Measurements from ENCODE around the gene CARD14. TPM values are rescaled to one million over a fixed set of nuclear protein-coding genes. Genes with fewer than 3 reads are reported as not detected.

The CARD14 gene
- total and polyA plus RNA-seq, 12 donors: 0.11 to 0.33 (median 0.14) TPM; not detected in 6

- WGBS, 2 donors: 44 to 51% methylated on average over 10 of the region's 10 CpGs
- no peak for ATAC-seq
- Histone ChIP-seq H3K9me3 (no peaks in the 10 kb centered on the region), H3K36me3 (peaks cover 0 to 44% (median 30%) of the 10 kb centered on the region in 9 donors), H3K4me1 (peaks cover 0 to 40% (median 20%) of the 10 kb centered on the region in 9 donors), H3K27ac (peak overlapping the region in 5 of 10 donors; percentile 91 to 97 (median 95)), H3K27me3 (no peaks in the 10 kb centered on the region), H3K4me3 (peak overlapping the region; percentile 83 to 99 (median 94))
- TF ChIP-seq, protein P1, sequence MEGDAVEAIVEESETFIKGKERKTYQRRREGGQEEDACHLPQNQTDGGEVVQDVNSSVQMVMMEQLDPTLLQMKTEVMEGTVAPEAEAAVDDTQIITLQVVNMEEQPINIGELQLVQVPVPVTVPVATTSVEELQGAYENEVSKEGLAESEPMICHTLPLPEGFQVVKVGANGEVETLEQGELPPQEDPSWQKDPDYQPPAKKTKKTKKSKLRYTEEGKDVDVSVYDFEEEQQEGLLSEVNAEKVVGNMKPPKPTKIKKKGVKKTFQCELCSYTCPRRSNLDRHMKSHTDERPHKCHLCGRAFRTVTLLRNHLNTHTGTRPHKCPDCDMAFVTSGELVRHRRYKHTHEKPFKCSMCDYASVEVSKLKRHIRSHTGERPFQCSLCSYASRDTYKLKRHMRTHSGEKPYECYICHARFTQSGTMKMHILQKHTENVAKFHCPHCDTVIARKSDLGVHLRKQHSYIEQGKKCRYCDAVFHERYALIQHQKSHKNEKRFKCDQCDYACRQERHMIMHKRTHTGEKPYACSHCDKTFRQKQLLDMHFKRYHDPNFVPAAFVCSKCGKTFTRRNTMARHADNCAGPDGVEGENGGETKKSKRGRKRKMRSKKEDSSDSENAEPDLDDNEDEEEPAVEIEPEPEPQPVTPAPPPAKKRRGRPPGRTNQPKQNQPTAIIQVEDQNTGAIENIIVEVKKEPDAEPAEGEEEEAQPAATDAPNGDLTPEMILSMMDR (IDR thresholded peaks at IDR 0.05): no peak
- DNase-seq: no peak
- intact Hi-C loops (cut with DNase I): loop anchor here in 7 of 10 donors (2.0 to 10.0 kb wide), 9 partner anchors 42 to 129 kb away; partner anchors contain the start of genes RNF213 (in 4 of the 7), GAA (in 2 of the 7), SGSH (in 1 of the 7) and SLC26A11 (in 1 of the 7)
Measured at GRCh38 chr17:80145076-80146075, 24.5 kb upstream of the CARD14 start.

- intact Hi-C loops (cut with DNase I): loop anchor here in 7 of 10 donors (1.0 to 10.0 kb wide), 10 partner anchors 41 to 128 kb away; partner anchors contain the start of genes RNF213 (in 4 of the 7), GAA (in 3 of the 7), SGSH (in 1 of the 7) and SLC26A11 (in 1 of the 7)
- H3K36me3 ChIP-seq: peaks cover 0 to 34% (median 25%) of the 10 kb centered on the region in 9 donors
- H3K4me1 ChIP-seq: peaks cover 0 to 46% (median 20%) of the 10 kb centered on the region in 9 donors
- no peaks in the 10 kb centered on the region for H3K27me3 ChIP-seq
- TF ChIP-seq, protein P1 (IDR thresholded peaks at IDR 0.05): peak in 1 of 9 donors; percentile 9
- peak overlapping the region; percentile 32 to 98 (median 95) for H3K27ac ChIP-seq
- peak overlapping the region; percentile 83 to 99 (median 94) for H3K4me3 ChIP-seq
- peak in 4 of 8 donors; percentile 3 to 49 (median 20) for ATAC-seq
- WGBS, 2 donors: 0% methylated on average over 66 to 69 of the region's 69 CpGs
- no peaks in the 10 kb centered on the region for H3K9me3 ChIP-seq
- DNase-seq: no peak
Measured at GRCh38 chr17:80146121-80147034, 23.5 kb upstream of the CARD14 start.

DNA sequence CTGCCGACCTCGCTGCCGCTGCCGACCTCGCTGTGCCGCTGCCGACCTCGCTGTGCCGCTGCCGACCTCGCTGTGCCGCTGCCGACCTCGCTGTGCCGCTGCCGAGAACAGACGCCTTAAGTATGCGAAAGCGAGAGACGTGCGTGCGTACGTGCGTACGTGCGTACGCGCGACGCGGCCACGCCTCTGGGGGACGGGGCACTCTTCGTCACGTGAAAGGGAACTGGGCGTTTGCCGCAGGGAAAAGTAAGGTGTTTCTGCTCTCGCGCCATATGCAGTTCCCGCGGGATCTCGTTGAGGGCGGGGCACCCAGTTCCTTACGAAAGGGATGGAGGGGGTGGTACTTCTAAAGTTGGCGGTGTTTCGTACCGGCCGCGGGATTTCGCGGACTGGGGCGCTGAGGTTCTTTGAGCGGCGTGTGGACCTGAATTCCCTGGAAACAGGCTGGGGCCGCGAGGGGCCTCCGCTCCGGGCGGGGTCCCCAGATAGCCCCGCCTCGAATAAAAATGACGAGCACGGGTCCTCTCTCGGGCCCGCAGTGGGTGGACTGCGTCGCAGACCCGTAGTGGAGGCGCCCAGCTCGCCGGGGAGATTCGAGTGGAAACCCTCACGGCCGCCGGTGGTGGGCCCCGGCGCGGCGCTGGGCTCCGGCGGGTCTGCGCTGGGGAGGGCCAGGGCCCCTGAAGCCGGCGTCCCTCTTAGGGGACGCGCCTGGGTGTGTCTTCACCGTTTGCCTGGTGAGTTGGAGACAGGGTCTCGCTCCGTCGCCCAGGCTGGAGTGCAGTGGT lies 22.6 kb upstream of the CARD14 start, which contains the start of gene EIF4A3:
Gene EIF4A3 (minus strand): TSS at position 94 of the 788 bp plus-strand sequence. CDS start 167 bp downstream, outside the sequence.
- ATAC-seq: peak; percentile 97 to 99 (median 98)
- intact Hi-C loops (cut with DNase I): loop anchor here in 7 of 10 donors (1.0 to 10.0 kb wide), 10 partner anchors 40 to 128 kb away; partner anchors contain the start of genes RNF213 (in 4 of the 7), GAA (in 3 of the 7), SGSH (in 1 of the 7) and SLC26A11 (in 1 of the 7)
- 0% methylated on average over 90 of the region's 90 CpGs for WGBS, 2 donors

More for the DNA sequence above, 22.6 kb upstream of the CARD14 start, which contains the start of gene EIF4A3:
- Histone ChIP-seq H3K4me1 (peaks cover 0 to 55% (median 20%) of the 10 kb centered on the region in 9 donors), H3K4me3 (peak within 1 kb of the TSS; percentile 83 to 99 (median 96)), H3K36me3 (peaks cover 0 to 25% (median 17%) of the 10 kb centered on the region in 9 donors), H3K9me3 (no peaks in the 10 kb centered on the region), H3K27ac (peak within 1 kb of the TSS; percentile 88 to 98 (median 95)), H3K27me3 (no peaks in the 10 kb centered on the region)
- peak; percentile 98 to 99 for DNase-seq
- TF ChIP-seq, protein P1 (IDR thresholded peaks at IDR 0.05): peak in 3 of 9 donors; percentile 23 to 36 (median 27)

All from heart right ventricle (tissue), 16 donors.